ENCODE data around the gene ARMC6.

DNA sequence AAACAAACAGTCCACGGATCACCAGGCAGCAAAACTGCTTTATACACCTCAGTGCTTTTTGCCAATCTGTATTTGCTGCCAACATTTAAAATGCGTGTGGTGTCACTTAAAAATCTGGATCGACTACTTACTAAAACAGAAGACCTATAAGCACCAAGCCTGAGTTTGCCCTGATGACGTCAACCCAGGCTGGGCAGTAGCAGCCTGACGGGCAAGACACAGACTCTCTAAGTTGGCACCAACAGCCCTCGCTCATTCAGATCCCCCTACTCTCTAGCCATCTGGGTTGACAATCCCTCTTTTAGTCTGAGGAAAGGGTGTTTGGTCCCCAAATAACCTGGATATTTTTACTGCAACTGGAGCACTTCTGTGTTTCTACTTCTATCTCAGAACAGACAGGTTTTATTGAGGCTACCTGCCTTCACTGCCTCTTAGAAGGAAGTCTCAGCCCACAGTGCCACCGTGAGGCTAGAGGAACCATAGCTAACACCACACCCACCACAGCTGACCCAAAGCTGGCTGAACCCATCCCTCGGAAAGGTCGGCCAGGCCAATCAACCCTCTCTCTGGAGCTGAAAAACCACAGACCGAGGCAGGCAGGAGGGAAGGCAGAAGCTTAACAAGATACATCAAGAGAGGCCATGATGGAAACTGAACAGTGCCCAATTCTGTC lies 7.0 kb upstream of the ARMC6 start:
- TF ChIP-seq, protein P1, sequence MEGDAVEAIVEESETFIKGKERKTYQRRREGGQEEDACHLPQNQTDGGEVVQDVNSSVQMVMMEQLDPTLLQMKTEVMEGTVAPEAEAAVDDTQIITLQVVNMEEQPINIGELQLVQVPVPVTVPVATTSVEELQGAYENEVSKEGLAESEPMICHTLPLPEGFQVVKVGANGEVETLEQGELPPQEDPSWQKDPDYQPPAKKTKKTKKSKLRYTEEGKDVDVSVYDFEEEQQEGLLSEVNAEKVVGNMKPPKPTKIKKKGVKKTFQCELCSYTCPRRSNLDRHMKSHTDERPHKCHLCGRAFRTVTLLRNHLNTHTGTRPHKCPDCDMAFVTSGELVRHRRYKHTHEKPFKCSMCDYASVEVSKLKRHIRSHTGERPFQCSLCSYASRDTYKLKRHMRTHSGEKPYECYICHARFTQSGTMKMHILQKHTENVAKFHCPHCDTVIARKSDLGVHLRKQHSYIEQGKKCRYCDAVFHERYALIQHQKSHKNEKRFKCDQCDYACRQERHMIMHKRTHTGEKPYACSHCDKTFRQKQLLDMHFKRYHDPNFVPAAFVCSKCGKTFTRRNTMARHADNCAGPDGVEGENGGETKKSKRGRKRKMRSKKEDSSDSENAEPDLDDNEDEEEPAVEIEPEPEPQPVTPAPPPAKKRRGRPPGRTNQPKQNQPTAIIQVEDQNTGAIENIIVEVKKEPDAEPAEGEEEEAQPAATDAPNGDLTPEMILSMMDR (tag by site-specific recombination; IDR thresholded peaks at IDR 0.05), result no peak
- TF ChIP-seq MYNN (tag by site-specific recombination; IDR thresholded peaks at IDR 0.05; ENCODE audit: borderline replicate concordance), result no peak
- TF ChIP-seq ZNF621 (tag by site-specific recombination; IDR thresholded peaks at IDR 0.05), result no peak
- TF ChIP-seq KLF7 (tag by site-specific recombination; IDR thresholded peaks at IDR 0.05; ENCODE audit: borderline replicate concordance), result no peak
- no peak for TF ChIP-seq TCF7L2 (IDR thresholded peaks at IDR 0.05; ENCODE audit: borderline replicate concordance, low read depth, low read length)
- TF ChIP-seq ZNF629 (tag by site-specific recombination; IDR thresholded peaks at IDR 0.05), result no peak
- TF ChIP-seq ZNF398 (tag by site-specific recombination; IDR thresholded peaks at IDR 0.05), result no peak

All from HEK293 (cell line).